Measurements from ENCODE around the gene MTHFD1L.

DNA sequence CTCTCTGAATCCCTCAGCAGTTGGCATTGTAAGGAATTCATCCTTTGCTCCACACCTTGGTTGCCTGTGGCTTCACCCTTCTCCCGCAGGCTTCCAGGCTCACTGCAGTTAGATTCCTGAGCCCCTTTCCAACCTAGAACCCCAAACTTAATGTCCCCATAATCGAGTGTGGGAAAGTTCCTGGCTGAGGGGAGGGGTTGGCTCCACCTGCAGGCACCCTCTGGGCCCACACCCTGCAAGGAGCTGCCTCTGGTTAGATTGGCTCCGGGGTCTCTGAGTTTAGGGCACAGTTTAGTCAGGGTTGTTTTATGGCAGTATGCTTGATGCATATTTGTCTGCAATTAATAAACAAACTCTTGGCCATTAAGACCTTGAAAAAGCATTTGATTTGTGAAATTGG lies 63.4 kb downstream of the MTHFD1L start:
- TF ChIP-seq POLR2A (IDR thresholded peaks at IDR 0.05), result no peak
- TF ChIP-seq, protein P1, sequence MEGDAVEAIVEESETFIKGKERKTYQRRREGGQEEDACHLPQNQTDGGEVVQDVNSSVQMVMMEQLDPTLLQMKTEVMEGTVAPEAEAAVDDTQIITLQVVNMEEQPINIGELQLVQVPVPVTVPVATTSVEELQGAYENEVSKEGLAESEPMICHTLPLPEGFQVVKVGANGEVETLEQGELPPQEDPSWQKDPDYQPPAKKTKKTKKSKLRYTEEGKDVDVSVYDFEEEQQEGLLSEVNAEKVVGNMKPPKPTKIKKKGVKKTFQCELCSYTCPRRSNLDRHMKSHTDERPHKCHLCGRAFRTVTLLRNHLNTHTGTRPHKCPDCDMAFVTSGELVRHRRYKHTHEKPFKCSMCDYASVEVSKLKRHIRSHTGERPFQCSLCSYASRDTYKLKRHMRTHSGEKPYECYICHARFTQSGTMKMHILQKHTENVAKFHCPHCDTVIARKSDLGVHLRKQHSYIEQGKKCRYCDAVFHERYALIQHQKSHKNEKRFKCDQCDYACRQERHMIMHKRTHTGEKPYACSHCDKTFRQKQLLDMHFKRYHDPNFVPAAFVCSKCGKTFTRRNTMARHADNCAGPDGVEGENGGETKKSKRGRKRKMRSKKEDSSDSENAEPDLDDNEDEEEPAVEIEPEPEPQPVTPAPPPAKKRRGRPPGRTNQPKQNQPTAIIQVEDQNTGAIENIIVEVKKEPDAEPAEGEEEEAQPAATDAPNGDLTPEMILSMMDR (IDR thresholded peaks at IDR 0.05), result peak in 3 of 12 donors; percentile 11 to 23 (median 15)
